DND-41 (cell line): ENCODE results near the gene PHF1.

Experiments
- ATAC-seq: fragments of 200-7000 bp; cut with Tn5 transposase; 3 replicates; pipeline ENCODE4 v1.9.1; 2021; ENCODE audit warnings: low read depth; ENCODE audit not compliant: insufficient read depth
- DNase-seq: peaks from one replicate; pipeline ENCODE4 v3.0.0-alpha.2; 2020
- H2AFZ ChIP-seq: 2 replicates; pipeline ENCODE4 v1.6.0; 2012; ENCODE audit warnings: low read depth, low read length
- H3K27ac ChIP-seq: 2 replicates; pipeline ENCODE4 v1.5.1; 2012; ENCODE audit warnings: low read length, inconsistent platforms
- H3K27me3 ChIP-seq: fragments of 200-600 bp; sonication (generic); 2 replicates; pipeline ENCODE4 v1.6.0; 2012; ENCODE audit warnings: low read length, mild to moderate bottlenecking, inconsistent platforms; ENCODE audit not compliant: insufficient read depth, poor library complexity
- H3K36me3 ChIP-seq: 2 replicates; pipeline ENCODE4 v1.5.1; 2012; ENCODE audit warnings: low read length, inconsistent platforms; ENCODE audit not compliant: insufficient read depth
- H3K4me1 ChIP-seq: 2 replicates; pipeline ENCODE4 v1.5.1; 2012; ENCODE audit warnings: mild to moderate bottlenecking, low read length; ENCODE audit not compliant: insufficient read depth
- H3K4me2 ChIP-seq: 2 replicates; pipeline ENCODE4 v1.6.0; 2012; ENCODE audit warnings: mild to moderate bottlenecking, moderate library complexity, low read length, inconsistent platforms; ENCODE audit not compliant: insufficient read depth
- H3K4me3 ChIP-seq, 2 experiments: fragments of 200-600 bp in 1 of 2; shearing (Covaris generic) in 1 of 2; 2 replicates each; pipeline ENCODE4 v1.5.1; 2012 to 2016; ENCODE audit warnings: inconsistent platforms in 2 of 2, low read length in 2 of 2, mild to moderate bottlenecking in 2 of 2, low read depth in 1 of 2, moderate library complexity in 1 of 2
- H3K79me2 ChIP-seq: 2 replicates; pipeline ENCODE4 v1.6.0; 2012; ENCODE audit warnings: low read length, inconsistent platforms; ENCODE audit not compliant: insufficient read depth
- H3K9ac ChIP-seq: 2 replicates; pipeline ENCODE4 v1.6.0; 2012; ENCODE audit warnings: low read depth, mild to moderate bottlenecking, inconsistent platforms, low read length, moderate library complexity
- H3K9me3 ChIP-seq: 2 replicates; pipeline ENCODE4 v1.5.1; 2012; ENCODE audit warnings: low read length, moderate library complexity, mild to moderate bottlenecking, inconsistent platforms; ENCODE audit not compliant: insufficient read depth, severe bottlenecking
- H4K20me1 ChIP-seq: 2 replicates; pipeline ENCODE4 v1.6.0; 2012; ENCODE audit warnings: low read length; ENCODE audit not compliant: insufficient read depth
- CTCF ChIP-seq: IDR thresholded peaks from 2 replicates; pipeline ENCODE4 v1.5.1; 2012; ENCODE audit warnings: borderline replicate concordance, low read length, moderate library complexity, mild to moderate bottlenecking; ENCODE audit not compliant: poor library complexity, severe bottlenecking; ENCODE audit errors: extremely low read depth
- EZH2 ChIP-seq: IDR thresholded peaks from 3 replicates; pipeline ENCODE4 v1.6.1; 2012; ENCODE audit warnings: borderline replicate concordance, low read depth, mild to moderate bottlenecking, moderate library complexity, low read length, inconsistent platforms; ENCODE audit not compliant: severe bottlenecking

PHF1 gene

GRCh38 chr6:33421344-33421643 lies 10.5 kb downstream of the PHF1 start:
- TF ChIP-seq EZH2 (no peak), CTCF (no peak)
- H3K27ac ChIP-seq: no peak overlapping the region
- H3K79me2 ChIP-seq: peaks cover 43% of the 10 kb centered on the region
- H3K36me3 ChIP-seq: peaks cover 12% of the 10 kb centered on the region
- no peaks in the 10 kb centered on the region for H3K27me3 ChIP-seq
- no peak overlapping the region; the same call in 1 of the 2 replicates for H3K9ac ChIP-seq
- H3K9me3 ChIP-seq: no peaks in the 10 kb centered on the region
- peak overlapping the region; percentile 87 for H3K4me2 ChIP-seq
- ATAC-seq (no peak), DNase-seq (no peak)
- H3K4me3 ChIP-seq: peak overlapping the region in 1 of 2 experiments; percentile 84; a peak in 2 of 4 replicates
- H4K20me1 ChIP-seq: peaks cover 8% of the 10 kb centered on the region; the same call in 1 of the 2 replicates
- peaks cover 81% of the 10 kb centered on the region for H3K4me1 ChIP-seq
- H2AFZ ChIP-seq: no peak overlapping the region

- H3K9ac ChIP-seq: no peak overlapping the region
- peaks cover 85% of the 10 kb centered on the region for H3K4me1 ChIP-seq
- H3K79me2 ChIP-seq: peaks cover 33% of the 10 kb centered on the region
- 0 out of 2 replicates have a peak overlapping the region, but pooled peaks have one; percentile 88 for H3K4me2 ChIP-seq
- no peaks in the 10 kb centered on the region for H3K9me3 ChIP-seq
- no peak overlapping the region for H3K27ac ChIP-seq
- TF ChIP-seq CTCF: no peak
- TF ChIP-seq EZH2: no peak
- H3K36me3 ChIP-seq: peaks cover 7% of the 10 kb centered on the region
- DNase-seq (no peak), ATAC-seq (no peak)
- no peak overlapping the region for H2AFZ ChIP-seq
- H4K20me1 ChIP-seq: peaks cover 8% of the 10 kb centered on the region
- no peak overlapping the region for H3K4me3 ChIP-seq
- no peaks in the 10 kb centered on the region for H3K27me3 ChIP-seq
Measured at GRCh38 chr6:33423777-33424176, 13.0 kb downstream of the PHF1 start.

- H3K27ac ChIP-seq: peak overlapping the region; percentile 64
- no peak for DNase-seq
Measured at GRCh38 chr6:33424855-33425667, 14.2 kb downstream of the PHF1 start.

More at GRCh38 chr6:33424855-33425667, 14.2 kb downstream of the PHF1 start:
- Histone ChIP-seq H3K4me1 (peaks cover 80% of the 10 kb centered on the region), H3K9ac (peak overlapping the region; percentile 58), H3K4me2 (peak overlapping the region; percentile 88), H3K36me3 (peaks cover 7% of the 10 kb centered on the region), H4K20me1 (peaks cover 16% of the 10 kb centered on the region), H3K9me3 (no peaks in the 10 kb centered on the region), H3K4me3 (peak overlapping the region; percentile 28 to 67; a peak in 3 of 4 replicates), H2AFZ (peak overlapping the region; percentile 71), H3K27me3 (no peaks in the 10 kb centered on the region), H3K79me2 (peaks cover 37% of the 10 kb centered on the region)
- no peak for ATAC-seq
- TF ChIP-seq CTCF (no peak), EZH2 (no peak)
